HUES6 (cell line): ENCODE data around the gene ZNF23.
A peak's percentile ranks its signal among the peaks of the same experiment; 100 is the strongest.
"Not testable (repeated sequence)": the region's sequence is repeated elsewhere in the genome, so short reads cannot be mapped to it uniquely, and the experiment has no call there.

ENCODE experiments used
- H3K27ac ChIP-seq: 2 replicates; pipeline ENCODE4 v1.7.0; 2013; ENCODE audit warnings: low read depth, mild to moderate bottlenecking, low read length, inconsistent platforms
- H3K27me3 ChIP-seq: 2 replicates; pipeline ENCODE4 v1.6.1; 2013; ENCODE audit warnings: low read length; ENCODE audit not compliant: control insufficient read depth, insufficient read depth
- H3K36me3 ChIP-seq: 2 replicates; pipeline ENCODE4 v1.6.1; 2013; ENCODE audit warnings: low read length; ENCODE audit not compliant: control insufficient read depth, insufficient read depth
- H3K4me1 ChIP-seq: 2 replicates; pipeline ENCODE4 v1.6.1; 2013; ENCODE audit warnings: low read length; ENCODE audit not compliant: control insufficient read depth, insufficient read depth
- H3K4me3 ChIP-seq: 2 replicates; pipeline ENCODE4 v1.5.1; 2013; ENCODE audit warnings: low read depth, low read length
- H3K9ac ChIP-seq: one replicate; pipeline ENCODE4 v1.6.1; 2013; ENCODE audit warnings: mild to moderate bottlenecking, low read length
- H3K9me3 ChIP-seq: 2 replicates; pipeline ENCODE4 v1.6.1; 2013; ENCODE audit warnings: low read depth, low read length; ENCODE audit not compliant: control insufficient read depth, insufficient read depth

The ZNF23 gene

DNA sequence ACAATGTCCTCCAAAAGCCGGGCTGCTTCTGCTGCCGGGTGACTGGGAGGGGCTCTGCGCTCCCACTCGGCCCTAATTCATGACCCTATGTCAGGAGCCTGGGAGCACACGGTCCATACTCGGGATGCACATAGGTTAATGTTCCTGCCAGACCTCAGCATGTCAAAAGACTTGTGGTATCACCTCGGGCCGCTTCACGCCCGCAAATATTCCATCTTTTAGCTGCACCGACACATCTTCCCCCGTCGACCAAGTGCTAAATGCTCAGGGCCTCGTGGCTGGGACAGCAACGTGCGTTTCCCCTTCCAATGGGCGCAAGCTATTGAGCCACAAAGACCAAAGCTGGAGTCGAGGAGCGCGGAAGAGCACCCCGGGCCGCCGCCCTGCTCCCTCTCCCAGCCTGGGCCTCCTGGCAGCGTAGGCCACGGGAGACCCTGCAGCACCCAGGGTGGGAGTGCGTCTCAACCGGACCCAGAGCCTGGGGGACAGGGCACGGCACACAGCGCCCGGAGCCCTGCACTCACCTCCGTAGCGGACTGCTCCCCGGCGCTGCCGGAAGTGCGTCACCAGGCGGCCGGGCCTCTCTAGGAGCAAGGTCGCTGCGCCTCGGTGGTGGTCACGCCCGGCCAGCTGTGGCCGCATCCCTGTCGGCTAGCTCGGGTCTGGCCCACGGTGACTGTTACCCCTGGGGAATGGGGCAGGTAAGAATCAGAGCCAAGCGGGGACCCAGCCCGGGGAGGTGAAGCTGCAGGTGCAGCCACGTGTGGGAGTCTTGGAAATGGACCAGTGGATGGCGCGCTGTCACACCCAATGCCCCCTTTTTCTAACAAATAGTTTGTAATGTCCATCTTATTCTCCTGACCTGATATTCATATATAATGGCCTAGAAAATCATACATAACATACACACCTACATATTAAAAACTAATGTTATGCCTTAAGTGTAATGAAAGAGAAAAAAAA lies at the start of gene ZNF23:
TSS of gene ZNF23 (minus strand) at position 562 of the 963 bp plus-strand sequence. CDS start 5,451 bp downstream, outside the sequence.
- Histone ChIP-seq H3K27ac (peak within 1 kb of the TSS; percentile 44; the same call in 1 of the 2 replicates), H3K9me3 (no peaks in the 10 kb centered on the region), H3K4me1 (no peaks in the 10 kb centered on the region), H3K4me3 (peak within 1 kb of the TSS; percentile 92), H3K27me3 (no peaks in the 10 kb centered on the region), H3K9ac (peak within 1 kb of the TSS; percentile 93), H3K36me3 (no peaks in the 10 kb centered on the region)

DNA sequence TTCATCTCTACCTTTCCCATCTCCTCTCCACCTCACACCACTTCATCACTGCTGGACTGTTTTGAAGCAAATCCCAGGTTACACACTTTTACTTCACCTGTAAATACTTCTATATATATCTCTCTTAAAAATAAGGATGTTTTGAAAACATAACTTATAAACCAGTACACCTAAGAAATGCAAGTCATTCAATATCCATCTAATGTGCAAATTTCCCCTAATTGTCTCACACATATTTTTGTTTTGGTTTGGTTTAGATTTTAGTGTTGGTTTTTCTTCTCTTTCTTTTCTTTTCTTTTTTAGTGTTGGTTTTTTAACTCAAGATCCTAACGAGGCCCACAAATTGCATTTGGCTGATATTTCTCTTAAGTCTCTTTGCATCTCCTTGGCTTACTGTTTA lies 45.0 kb upstream of the ZNF23 start:
- Histone ChIP-seq H3K27me3 (no peaks in the 10 kb centered on the region), H3K4me1 (no peaks in the 10 kb centered on the region), H3K4me3 (no peak overlapping the region), H3K27ac (no peak overlapping the region), H3K36me3 (no peaks in the 10 kb centered on the region), H3K9me3 (peaks cover 11% of the 10 kb centered on the region; the same call in 1 of the 2 replicates), H3K9ac (no peak overlapping the region)

DNA sequence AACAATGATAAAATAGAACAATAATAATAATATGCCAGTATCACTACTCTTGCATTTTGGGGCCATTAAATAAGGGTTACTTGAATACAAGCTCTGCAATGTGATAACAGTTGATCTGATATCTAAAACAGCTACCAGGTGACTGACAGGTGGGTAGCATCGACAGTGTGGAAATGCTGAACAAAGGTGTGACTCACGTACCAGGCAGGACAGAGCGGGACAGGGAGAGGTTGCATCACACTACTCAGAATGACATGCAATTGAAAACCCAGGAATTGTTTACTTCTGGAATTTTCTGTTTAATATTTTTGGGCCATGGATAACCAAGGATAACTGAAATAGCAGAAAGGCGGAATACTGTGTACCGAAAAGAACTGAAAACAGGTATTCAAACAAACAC lies 42.9 kb upstream of the ZNF23 start:
- no peak overlapping the region for H3K4me3 ChIP-seq
- no peaks in the 10 kb centered on the region for H3K27me3 ChIP-seq
- H3K4me1 ChIP-seq, result no peaks in the 10 kb centered on the region
- no peaks in the 10 kb centered on the region for H3K36me3 ChIP-seq
- H3K9ac ChIP-seq, result no peak overlapping the region
- H3K27ac ChIP-seq, result no peak overlapping the region
- H3K9me3 ChIP-seq, result no peaks in the 10 kb centered on the region

DNA sequence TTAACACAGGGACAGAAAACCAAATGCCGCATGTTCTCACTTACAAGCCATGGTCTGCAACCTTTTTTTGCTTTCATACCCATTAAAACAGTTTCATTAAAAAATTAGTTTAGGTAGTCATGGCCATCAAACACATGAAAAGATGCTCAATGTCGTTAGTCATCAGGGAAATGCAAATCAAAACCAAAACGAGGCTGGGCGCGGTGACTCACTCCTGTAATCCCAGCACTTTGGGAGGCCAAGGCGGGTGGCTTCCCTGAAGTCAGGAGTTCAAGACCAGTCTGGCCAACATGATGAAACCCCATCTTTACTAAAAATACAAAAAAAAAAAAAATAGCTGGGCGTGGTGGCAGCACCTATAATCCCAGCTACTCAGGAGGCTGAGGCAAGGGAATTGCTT lies 42.0 kb upstream of the ZNF23 start:
- not testable (repeated sequence) for H3K27ac ChIP-seq, H3K4me3 ChIP-seq, H3K4me1 ChIP-seq, H3K27me3 ChIP-seq, H3K36me3 ChIP-seq, H3K9me3 ChIP-seq, H3K9ac ChIP-seq

DNA sequence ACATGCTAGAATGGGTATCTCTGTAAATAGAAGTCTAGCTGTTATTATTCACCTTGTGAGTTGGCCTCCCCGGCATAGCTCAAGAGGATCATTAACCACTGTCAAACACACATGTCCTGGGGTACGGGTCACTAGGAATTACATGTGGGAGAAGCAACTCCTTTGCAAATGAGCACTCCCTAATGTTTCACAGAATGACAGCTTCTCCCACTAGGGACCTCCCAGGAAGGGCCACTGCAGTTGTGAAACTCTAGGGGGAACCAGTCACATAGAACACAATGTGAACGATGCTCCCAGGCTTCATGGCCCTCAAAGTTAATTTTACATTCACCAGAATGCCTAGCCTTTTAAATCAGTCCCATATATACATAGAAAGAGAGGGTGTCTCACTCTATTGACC lies 39.5 kb upstream of the ZNF23 start:
- Histone ChIP-seq H3K4me3 (no peak overlapping the region), H3K4me1 (no peaks in the 10 kb centered on the region), H3K9me3 (no peaks in the 10 kb centered on the region), H3K9ac (no peak overlapping the region), H3K27ac (no peak overlapping the region), H3K36me3 (no peaks in the 10 kb centered on the region), H3K27me3 (no peaks in the 10 kb centered on the region)

DNA sequence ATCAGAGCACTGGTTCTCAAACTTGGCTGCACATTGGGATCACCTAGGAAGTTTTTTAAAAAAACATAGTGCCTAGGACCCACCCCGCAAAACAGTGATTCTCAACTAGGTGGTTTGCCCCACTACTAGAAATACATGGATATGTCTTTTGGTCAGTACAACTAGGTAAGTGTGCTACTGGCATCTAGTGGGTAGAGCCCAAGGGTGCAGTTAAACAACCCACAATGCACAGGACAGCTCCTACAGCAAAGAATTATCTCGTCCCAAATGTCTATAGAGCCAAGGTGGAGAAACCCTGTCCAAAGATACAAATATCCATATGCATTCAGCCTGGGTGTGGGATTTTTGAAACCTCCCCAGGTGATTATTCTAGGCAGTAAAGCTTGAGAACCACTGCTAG lies 38.9 kb upstream of the ZNF23 start:
- Histone ChIP-seq H3K9ac (no peak overlapping the region), H3K9me3 (no peaks in the 10 kb centered on the region), H3K4me1 (no peaks in the 10 kb centered on the region), H3K36me3 (no peaks in the 10 kb centered on the region), H3K27ac (no peak overlapping the region), H3K4me3 (no peak overlapping the region), H3K27me3 (no peaks in the 10 kb centered on the region)

DNA sequence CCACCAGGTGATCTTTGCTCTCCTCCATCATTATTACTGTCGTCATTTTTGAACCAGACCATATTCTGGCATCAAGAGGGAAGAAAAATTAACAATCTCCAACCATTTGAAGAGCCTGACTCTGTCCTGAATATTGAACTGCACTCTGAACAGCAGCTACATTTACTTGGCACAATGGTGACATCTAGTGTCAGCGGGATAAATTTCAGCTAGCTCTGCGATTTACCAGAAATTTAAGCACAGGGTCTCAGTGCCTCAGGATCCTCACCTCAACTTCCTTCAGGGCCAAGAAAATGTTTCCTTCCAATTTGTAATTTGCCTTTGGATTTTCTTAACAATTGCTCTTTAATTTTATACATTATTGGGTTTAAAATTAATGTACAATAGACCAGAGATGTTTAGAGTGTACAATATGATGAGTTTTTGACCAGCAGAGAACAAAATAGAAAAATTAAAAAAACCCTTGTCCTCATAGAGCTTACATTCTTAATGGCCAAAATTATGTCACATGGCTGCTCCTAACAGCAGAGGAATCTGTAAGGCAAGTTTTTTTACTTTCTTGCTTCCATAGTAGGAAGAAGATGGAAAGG lies 37.8 kb upstream of the ZNF23 start:
- no peaks in the 10 kb centered on the region for H3K36me3 ChIP-seq
- H3K9ac ChIP-seq, result no peak overlapping the region
- no peaks in the 10 kb centered on the region for H3K9me3 ChIP-seq
- H3K4me1 ChIP-seq, result no peaks in the 10 kb centered on the region
- no peaks in the 10 kb centered on the region for H3K27me3 ChIP-seq
- H3K27ac ChIP-seq, result no peak overlapping the region
- H3K4me3 ChIP-seq, result no peak overlapping the region

DNA sequence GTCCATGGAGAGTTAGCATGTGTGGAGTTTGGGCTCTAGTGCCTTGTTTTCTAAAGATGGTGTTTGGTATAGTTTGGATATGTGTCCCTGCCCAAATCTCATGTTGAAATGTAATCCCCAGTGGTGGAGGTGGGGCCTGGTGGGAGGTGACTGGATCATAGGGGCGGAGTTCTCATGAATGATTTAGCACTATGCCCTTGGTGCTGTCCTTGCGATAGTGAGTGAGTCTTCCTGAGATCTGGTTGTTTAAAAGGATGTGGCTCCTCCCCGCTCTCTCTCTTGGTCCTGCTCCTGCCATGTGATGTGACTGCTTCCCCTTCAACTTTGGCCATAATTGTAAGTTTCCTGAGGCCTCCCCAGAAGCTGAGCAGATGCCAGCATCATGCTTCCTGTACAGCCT lies 36.0 kb upstream of the ZNF23 start:
- H3K4me1 ChIP-seq, result no peaks in the 10 kb centered on the region
- no peak overlapping the region for H3K4me3 ChIP-seq
- no peaks in the 10 kb centered on the region for H3K36me3 ChIP-seq
- no peaks in the 10 kb centered on the region for H3K9me3 ChIP-seq
- no peak overlapping the region for H3K9ac ChIP-seq
- H3K27ac ChIP-seq, result no peak overlapping the region
- no peaks in the 10 kb centered on the region for H3K27me3 ChIP-seq

DNA sequence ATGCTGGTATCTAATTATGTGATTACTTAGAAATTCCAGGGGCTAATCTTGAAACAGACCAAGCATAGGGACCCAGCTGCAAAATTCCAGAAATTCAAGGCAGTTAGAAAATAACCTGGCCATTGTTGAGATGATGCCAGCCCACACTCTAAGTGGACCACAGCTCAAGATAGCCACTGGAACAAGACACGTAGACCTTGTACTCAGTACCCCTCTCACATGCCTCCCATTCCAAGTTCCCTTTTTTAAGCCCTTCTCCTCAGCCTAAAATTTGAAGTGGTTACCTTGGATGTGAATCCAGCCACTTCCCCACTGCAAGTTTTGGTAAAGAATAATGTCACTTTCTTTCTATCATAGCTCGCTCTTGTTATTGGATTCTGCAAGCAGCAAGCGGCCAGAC lies 31.2 kb upstream of the ZNF23 start:
- Histone ChIP-seq H3K9ac (no peak overlapping the region), H3K4me3 (no peak overlapping the region), H3K9me3 (no peaks in the 10 kb centered on the region), H3K4me1 (no peaks in the 10 kb centered on the region), H3K27me3 (no peaks in the 10 kb centered on the region; the same call in 1 of the 2 replicates), H3K36me3 (no peaks in the 10 kb centered on the region), H3K27ac (no peak overlapping the region)

DNA sequence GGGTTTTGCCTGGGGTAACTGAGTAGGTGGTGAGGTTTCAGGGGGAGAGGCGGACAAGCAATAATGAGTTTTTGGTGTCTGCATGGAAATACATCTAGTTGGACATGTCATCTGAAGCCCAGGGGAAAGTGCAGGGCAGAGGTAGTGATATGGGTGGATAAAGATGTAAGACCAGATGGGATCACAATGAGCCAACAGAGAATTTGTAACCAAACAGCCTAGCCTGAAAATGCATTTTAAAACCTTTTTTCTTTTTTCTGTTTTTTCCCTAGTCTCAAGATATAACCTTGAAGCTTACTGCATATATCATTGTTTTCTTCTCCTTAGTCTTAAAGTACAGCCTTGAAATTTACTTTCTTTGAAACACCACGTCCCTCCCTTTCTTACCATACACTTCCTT lies 30.7 kb upstream of the ZNF23 start:
- H3K9ac ChIP-seq, result no peak overlapping the region
- H3K4me3 ChIP-seq, result no peak overlapping the region

DNA sequence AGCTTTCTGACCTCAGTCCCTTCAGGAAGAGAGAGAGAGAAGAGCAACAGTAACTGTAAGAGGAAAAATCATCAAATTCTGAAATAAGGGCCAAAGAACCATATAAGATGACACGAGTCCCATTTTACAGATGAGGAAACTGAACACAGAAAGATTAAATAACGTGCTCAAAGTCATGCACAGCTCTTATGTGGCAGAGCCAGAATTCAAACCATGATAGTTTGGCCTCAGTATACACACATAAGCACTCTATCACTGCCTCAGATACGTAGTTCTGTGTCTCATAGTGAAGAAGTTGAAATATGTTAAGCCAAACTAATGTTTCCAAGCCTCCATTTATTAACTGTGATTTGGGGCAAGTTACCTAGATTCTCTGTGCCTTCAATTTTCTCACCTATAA lies 29.0 kb upstream of the ZNF23 start:
- H3K27ac ChIP-seq, result no peak overlapping the region
- H3K36me3 ChIP-seq, result no peaks in the 10 kb centered on the region
- no peaks in the 10 kb centered on the region for H3K4me1 ChIP-seq
- no peaks in the 10 kb centered on the region for H3K9me3 ChIP-seq
- no peaks in the 10 kb centered on the region; the same call in 1 of the 2 replicates for H3K27me3 ChIP-seq
- no peak overlapping the region for H3K4me3 ChIP-seq
- no peak overlapping the region for H3K9ac ChIP-seq

More for the DNA sequence above, 30.7 kb upstream of the ZNF23 start:
- Histone ChIP-seq H3K4me1 (no peaks in the 10 kb centered on the region), H3K36me3 (no peaks in the 10 kb centered on the region), H3K27me3 (no peaks in the 10 kb centered on the region; the same call in 1 of the 2 replicates), H3K9me3 (no peaks in the 10 kb centered on the region), H3K27ac (no peak overlapping the region)
